Fibroblast of villous mesenchyme (primary cell): ENCODE results near the gene ZKSCAN8. TPM values are rescaled to one million over a fixed set of nuclear protein-coding genes. Genes with fewer than 3 reads are reported as not detected.
"Not testable (repeated sequence)": the region's sequence is repeated elsewhere in the genome, so short reads cannot be mapped to it uniquely, and the experiment has no call there.

Source experiments
- DNase-seq: peaks from one replicate; pipeline ENCODE4 v3.0.0-alpha.2; 2010; ENCODE audit warnings: low read depth
- H3K4me3 ChIP-seq: 2 replicates; pipeline ENCODE4 v1.5.1; 2011; ENCODE audit warnings: low read depth, mild to moderate bottlenecking, low read length
- CTCF ChIP-seq: IDR thresholded peaks from 2 replicates; pipeline ENCODE4 v1.5.1; 2012; ENCODE audit warnings: low read depth, mild to moderate bottlenecking, low read length; ENCODE audit not compliant: insufficient read depth
- total RNA-seq: library from RNA; depleted of rRNA; stranded (reverse); fragments of >200 nt; gene quantifications from 2 replicates; pipeline ENCODE4 v1.2.3, GENCODE V29; 2012

Gene ZKSCAN8
- 14.5 and 20.3 TPM in 2 replicates for total RNA-seq

GRCh38 chr6:28141500-28142329 lies at the start of gene ZKSCAN8:
Gene ZKSCAN8, plus strand, starts transcription at chr6:28141883. Its CDS starts 6,525 bp downstream, at chr6:28148408.
- no peak for TF ChIP-seq CTCF
- DNase-seq = peak; percentile 87
- peak within 1 kb of the TSS; percentile 70 for H3K4me3 ChIP-seq

GRCh38 chr6:28102222-28102621 lies 39.5 kb upstream of the ZKSCAN8 start:
- not testable (repeated sequence) for DNase-seq, H3K4me3 ChIP-seq

- not testable (repeated sequence) for DNase-seq
These were observed 39.0 kb upstream of the ZKSCAN8 start for GRCh38 chr6:28102699-28103098.

GRCh38 chr6:28104392-28105244 lies 37.1 kb upstream of the ZKSCAN8 start:
- TF ChIP-seq CTCF = peak; percentile 67
- peak; percentile 68 for DNase-seq

More at GRCh38 chr6:28102699-28103098, 39.0 kb upstream of the ZKSCAN8 start:
- H3K4me3 ChIP-seq = not testable (repeated sequence)

GRCh38 chr6:28105245-28105639 lies 36.4 kb upstream of the ZKSCAN8 start:
- peak overlapping the region; percentile 80 for H3K4me3 ChIP-seq
- peak; percentile 18 for DNase-seq
- TF ChIP-seq CTCF = peak; percentile 3

More at GRCh38 chr6:28104392-28105244, 37.1 kb upstream of the ZKSCAN8 start:
- H3K4me3 ChIP-seq = peak overlapping the region; percentile 80

- no peak for TF ChIP-seq CTCF
- no peak for DNase-seq
- no peak overlapping the region for H3K4me3 ChIP-seq
These were observed 34.2 kb upstream of the ZKSCAN8 start for GRCh38 chr6:28107506-28107905.

- DNase-seq = no peak
- no peak for TF ChIP-seq CTCF
- H3K4me3 ChIP-seq = no peak overlapping the region
These were observed 29.7 kb upstream of the ZKSCAN8 start for GRCh38 chr6:28111964-28112363.
